Spleen (tissue), 11 donors: ENCODE data around the gene PTPRE. TPM values are rescaled to one million over a fixed set of nuclear protein-coding genes. Genes with fewer than 3 reads are reported as not detected.

Experiments used
- DNase-seq: peaks from one replicate; pipeline ENCODE4 v3.0.0-alpha.2; 2020
- H3K27ac ChIP-seq, 8 donors: fragments of 200-600 bp; sonication (generic) in 7 of 8; 1 replicate in 4 of 8; 2 replicates in 4 of 8; pipeline versions ENCODE4 v1.5.0 to v1.8.0; 2016 to 2021; ENCODE audit warnings: inconsistent platforms in 4 of 8, mild to moderate bottlenecking in 4 of 8, moderate library complexity in 1 of 8
- H3K27me3 ChIP-seq, 7 donors: fragments of 200-600 bp; sonication (generic) in 6 of 7; replicated peaks in 1 of 7; 1 replicate in 4 of 7; 2 replicates in 3 of 7; pipeline versions ENCODE4 v1.5.0 to v1.8.0; 2016 to 2021; ENCODE audit warnings: inconsistent platforms in 3 of 7, mild to moderate bottlenecking in 1 of 7
- H3K36me3 ChIP-seq, 6 donors: fragments of 200-600 bp; sonication (generic) in 5 of 6; 1 replicate in 4 of 6; 2 replicates in 2 of 6; pipeline versions ENCODE4 v1.5.0 to v1.8.0; 2016 to 2021; ENCODE audit warnings: inconsistent platforms in 2 of 6
- H3K4me1 ChIP-seq, 6 donors: fragments of 200-600 bp; sonication (generic) in 5 of 6; 1 replicate in 3 of 6; 2 replicates in 3 of 6; pipeline versions ENCODE4 v1.5.0 to v1.8.0; 2016 to 2021; ENCODE audit warnings: inconsistent platforms in 3 of 6
- H3K4me3 ChIP-seq, 8 donors: fragments of 200-600 bp; sonication (generic) in 7 of 8; 1 replicate in 4 of 8; 2 replicates in 4 of 8; pipeline versions ENCODE4 v1.5.0 to v1.8.0; 2016 to 2021; ENCODE audit warnings: inconsistent platforms in 4 of 8, mild to moderate bottlenecking in 4 of 8, moderate library complexity in 2 of 8
- H3K9me3 ChIP-seq, 8 donors: fragments of 200-600 bp; sonication (generic) in 7 of 8; 1 replicate in 4 of 8; 2 replicates in 4 of 8; pipeline versions ENCODE4 v1.5.0 to v1.8.0; 2016 to 2021; ENCODE audit warnings: inconsistent platforms in 4 of 8
- POLR2A ChIP-seq, 3 donors: fragments of 450-650 bp; IDR thresholded peaks; one replicate each; pipeline ENCODE4 v1.5.1; 2017; ENCODE audit warnings: antibody characterized with exemption in 3 of 3, mild to moderate bottlenecking in 1 of 3
- POLR2AphosphoS5 ChIP-seq, 3 donors: sonication (generic); formaldehyde crosslinking; IDR thresholded peaks; one replicate each; pipeline ENCODE4 v1.5.1; 2017; ENCODE audit warnings: antibody characterized with exemption in 3 of 3
- WGBS, 5 donors: extraction: QIAGEN DNeasy Blood & Tissue Kit in 3 of 5; methylation state at CpG; one replicate each; pipeline versions ENCODE4 v1.1.5 to v1.1.7; 2013 to 2018; 5-methylcytosine and 5-hydroxymethylcytosine counted together
- intact Hi-C: fragments of 100-400 bp; cut with DNase I; formaldehyde crosslinking; loops from one replicate; pipeline ENCODE4 v1.15.0; 2023; ENCODE audit warnings: low total_unique reads
- polyA plus RNA-seq, 3 donors: library from polyadenylated mRNA; stranded (reverse); fragments of 200-250 nt; gene quantifications; one replicate each; pipeline ENCODE4 v1.2.1, GENCODE V29; 2013
- total RNA-seq, 7 donors: library from RNA; depleted of rRNA in 3 of 7; stranded (reverse); fragments of >200 nt in 3 of 7; fragmentation: NEBNext Ultra II Directional in 4 of 7; extraction: Animal tissue kit (Norgen Biotek cat#: 25700) in 4 of 7; gene quantifications; one replicate each; pipeline versions ENCODE4 v1.1.0 to v1.2.1, GENCODE V29; 2016 to 2021
- TF ChIP-seq, protein P1 (sequence below), 11 experiments: fragments of 200-600 bp in 7 of 11; fragments of 450-650 bp in 4 of 11; sonication (generic) in 4 of 11; IDR thresholded peaks in 8 of 11; conservative IDR thresholded peaks in 3 of 11; 1 replicate in 7 of 11; 2 replicates in 4 of 11; pipeline versions ENCODE4 v1.4.0 to v1.8.0; 2016 to 2021; ENCODE audit warnings: antibody characterized with exemption in 11 of 11, inconsistent platforms in 4 of 11, mild to moderate bottlenecking in 1 of 11
- donor health status: healthy with polysubstance abuse.
- donor health status: DM: no; HTN: no; CAD: no; lungs with moderate emphysema.
- donor health status: DM: no; HTN: no; CAD: no.
- donor health status: Bipolar disorder and iron deficiency.
- donor health status: healthy.
- donor health status: DM: no; HTN: no; CAD: no.
- donor health status: DM: yes; HTN: yes; CAD: no.

PTPRE gene
- total and polyA plus RNA-seq, 10 donors: 6.2 to 133 (median 70.2) TPM

DNA sequence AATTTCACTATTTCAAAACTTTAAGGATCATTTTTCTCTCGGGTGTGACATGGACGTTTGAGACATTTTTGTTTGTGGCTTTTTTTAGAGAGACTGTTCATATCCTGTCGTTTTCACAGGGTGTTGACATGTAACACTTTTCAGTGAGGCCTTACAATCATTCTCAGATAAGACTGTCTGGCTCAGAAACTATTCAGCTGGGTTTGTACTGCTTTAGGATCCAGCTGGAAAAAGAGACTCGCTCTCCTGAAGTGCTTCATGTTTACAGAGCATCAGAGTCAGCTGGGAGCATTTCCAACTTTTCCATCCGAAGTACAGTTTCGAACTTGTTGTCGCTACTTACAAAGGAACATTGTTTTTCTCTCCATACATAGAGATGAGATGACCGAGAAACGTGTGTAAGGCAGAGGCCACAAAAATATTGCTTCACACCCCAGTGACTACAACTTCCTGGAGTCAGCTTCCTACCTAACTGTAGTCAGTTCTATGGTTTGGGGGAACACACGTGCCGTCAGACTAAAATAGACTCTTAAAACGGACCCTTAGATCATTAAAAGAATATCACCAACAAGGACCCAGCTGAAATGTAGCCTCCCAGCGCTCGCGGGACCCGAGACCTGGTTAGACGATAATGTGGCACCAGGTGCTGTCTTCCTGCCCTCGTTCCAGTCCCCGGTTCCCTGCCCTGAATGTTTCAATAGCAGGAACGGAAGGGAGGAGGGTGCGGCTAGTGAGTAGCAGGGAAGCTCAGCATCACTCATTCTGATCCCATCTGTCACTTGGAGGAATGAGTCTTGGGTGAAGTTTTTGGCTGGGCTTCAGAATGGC lies 141.3 kb downstream of the PTPRE start:
- peak overlapping the region; percentile 27 to 74 (median 50) for H3K4me3 ChIP-seq
- WGBS, 5 donors: 16 to 30% (median 22%) methylated on average over 21 of the region's 21 CpGs

DNA sequence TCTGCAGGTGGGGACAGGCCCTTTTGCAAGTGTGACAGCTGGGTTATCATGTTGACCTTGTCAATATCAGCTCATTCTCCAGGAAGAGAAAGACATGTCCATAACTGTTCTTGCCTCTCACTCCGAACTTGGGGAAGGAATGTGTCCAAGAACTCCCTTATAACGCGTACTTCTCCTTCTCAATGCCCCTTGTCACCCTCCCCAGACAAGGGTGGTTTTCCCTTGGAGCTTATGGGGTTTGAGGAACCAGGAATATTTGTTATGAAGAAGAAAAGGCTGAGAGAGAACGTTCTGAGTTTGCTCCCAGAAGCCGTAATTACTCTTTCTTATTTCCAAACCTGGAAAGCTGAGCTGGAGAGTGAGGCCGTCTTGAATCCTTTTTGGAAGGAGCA lies 141.9 kb downstream of the PTPRE start:
- peak overlapping the region; percentile 9 to 74 (median 50) for H3K4me3 ChIP-seq

More for the DNA sequence above, 141.3 kb downstream of the PTPRE start:
- H3K27me3 ChIP-seq: no peaks in the 10 kb centered on the region
- peaks cover 0 to 62% (median 16%) of the 10 kb centered on the region in 6 donors for H3K36me3 ChIP-seq
- H3K27ac ChIP-seq: peak overlapping the region; percentile 51 to 96 (median 90)
- no peaks in the 10 kb centered on the region for H3K9me3 ChIP-seq
- TF ChIP-seq, protein P1, sequence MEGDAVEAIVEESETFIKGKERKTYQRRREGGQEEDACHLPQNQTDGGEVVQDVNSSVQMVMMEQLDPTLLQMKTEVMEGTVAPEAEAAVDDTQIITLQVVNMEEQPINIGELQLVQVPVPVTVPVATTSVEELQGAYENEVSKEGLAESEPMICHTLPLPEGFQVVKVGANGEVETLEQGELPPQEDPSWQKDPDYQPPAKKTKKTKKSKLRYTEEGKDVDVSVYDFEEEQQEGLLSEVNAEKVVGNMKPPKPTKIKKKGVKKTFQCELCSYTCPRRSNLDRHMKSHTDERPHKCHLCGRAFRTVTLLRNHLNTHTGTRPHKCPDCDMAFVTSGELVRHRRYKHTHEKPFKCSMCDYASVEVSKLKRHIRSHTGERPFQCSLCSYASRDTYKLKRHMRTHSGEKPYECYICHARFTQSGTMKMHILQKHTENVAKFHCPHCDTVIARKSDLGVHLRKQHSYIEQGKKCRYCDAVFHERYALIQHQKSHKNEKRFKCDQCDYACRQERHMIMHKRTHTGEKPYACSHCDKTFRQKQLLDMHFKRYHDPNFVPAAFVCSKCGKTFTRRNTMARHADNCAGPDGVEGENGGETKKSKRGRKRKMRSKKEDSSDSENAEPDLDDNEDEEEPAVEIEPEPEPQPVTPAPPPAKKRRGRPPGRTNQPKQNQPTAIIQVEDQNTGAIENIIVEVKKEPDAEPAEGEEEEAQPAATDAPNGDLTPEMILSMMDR (IDR thresholded peaks at IDR 0.05 in 8 of 11, conservative IDR thresholded peaks at IDR 0.05 in 3 of 11): no peak
- TF ChIP-seq POLR2A (IDR thresholded peaks at IDR 0.05) (no peak), POLR2AphosphoS5 (IDR thresholded peaks at IDR 0.05) (peak in 2 of 3 donors; percentile 37 to 55)
- H3K4me1 ChIP-seq: peaks cover 21 to 88% (median 69%) of the 10 kb centered on the region in 6 donors
- peak; percentile 82 for DNase-seq
- intact Hi-C loops: no loop called here

DNA sequence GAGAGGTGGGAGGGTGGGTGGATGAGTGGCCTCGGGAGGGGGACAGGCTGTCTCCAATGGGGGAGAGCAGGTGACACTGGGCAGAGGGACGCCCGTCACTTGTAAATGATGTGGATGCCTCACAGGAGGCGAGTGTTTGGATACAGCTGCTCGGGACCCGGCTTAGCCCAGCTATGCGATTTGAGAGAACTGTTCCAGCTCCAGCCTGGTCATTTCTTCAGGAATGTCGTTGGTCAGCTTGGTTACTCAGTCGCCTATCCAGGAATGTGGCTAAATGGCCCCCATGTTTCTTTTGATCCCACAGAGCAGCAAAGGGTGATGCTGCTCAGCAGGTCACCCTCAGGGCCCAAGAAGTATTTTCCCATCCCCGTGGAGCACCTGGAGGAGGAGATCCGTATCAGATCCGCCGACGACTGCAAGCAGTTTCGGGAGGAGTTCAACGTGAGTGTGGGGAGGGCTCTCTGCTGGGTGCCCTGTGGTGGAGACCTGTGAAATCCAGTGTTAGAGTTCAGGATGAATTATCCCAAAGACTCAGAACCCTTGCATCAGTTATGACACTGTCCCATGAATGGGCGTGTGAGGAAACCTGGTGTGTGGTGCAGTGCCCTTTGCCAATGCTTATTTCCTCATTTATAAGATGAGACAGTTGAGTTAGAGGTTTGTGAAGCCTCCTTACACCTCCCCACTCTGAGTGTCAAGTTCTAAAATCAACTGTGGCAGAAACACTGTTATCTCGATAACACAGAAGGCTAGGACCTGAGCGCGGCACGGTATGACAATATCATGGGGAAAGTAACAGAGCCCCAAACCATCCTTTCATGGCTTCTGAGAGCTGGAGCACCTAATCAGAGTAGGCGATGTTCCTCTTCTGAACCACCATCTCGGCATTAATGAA lies 142.6 kb downstream of the PTPRE start:
- H3K27me3 ChIP-seq: no peaks in the 10 kb centered on the region
- peak overlapping the region; percentile 51 to 96 (median 90) for H3K27ac ChIP-seq
- H3K9me3 ChIP-seq: no peaks in the 10 kb centered on the region
- WGBS, 5 donors: 73 to 85% (median 81%) methylated on average over 23 of the region's 23 CpGs
- peak; percentile 76 for DNase-seq
- intact Hi-C loops: no loop called here
- H3K36me3 ChIP-seq: peaks cover 0 to 74% (median 25%) of the 10 kb centered on the region in 6 donors
- H3K4me1 ChIP-seq: peaks cover 21 to 98% (median 72%) of the 10 kb centered on the region in 6 donors
- peak overlapping the region in 6 of 8 donors; percentile 42 to 74 (median 52) for H3K4me3 ChIP-seq
- peak; percentile 20 to 77 (median 25) for TF ChIP-seq POLR2AphosphoS5 (IDR thresholded peaks at IDR 0.05)
- TF ChIP-seq, protein P1 (IDR thresholded peaks at IDR 0.05 in 8 of 11, conservative IDR thresholded peaks at IDR 0.05 in 3 of 11): no peak

More for the DNA sequence above, 141.9 kb downstream of the PTPRE start:
- intact Hi-C loops: no loop called here
- Histone ChIP-seq H3K27ac (peak overlapping the region; percentile 51 to 96 (median 90)), H3K9me3 (no peaks in the 10 kb centered on the region), H3K4me1 (peaks cover 21 to 95% (median 71%) of the 10 kb centered on the region in 6 donors), H3K36me3 (peaks cover 0 to 68% (median 20%) of the 10 kb centered on the region in 6 donors), H3K27me3 (no peaks in the 10 kb centered on the region)
- WGBS, 5 donors: 57 to 77% (median 71%) methylated on average over 6 of the region's 6 CpGs
- TF ChIP-seq POLR2A (IDR thresholded peaks at IDR 0.05): no peak
- TF ChIP-seq POLR2AphosphoS5 (IDR thresholded peaks at IDR 0.05): no peak
- TF ChIP-seq, protein P1 (IDR thresholded peaks at IDR 0.05 in 8 of 11, conservative IDR thresholded peaks at IDR 0.05 in 3 of 11): no peak
- no peak for DNase-seq
